IMR-90 (cell line): ENCODE results near the gene XRCC3. TPM values are rescaled to one million over a fixed set of nuclear protein-coding genes. Genes with fewer than 3 reads are reported as not detected.

Source experiments
- ATAC-seq: fragments of 200-7000 bp; cut with Tn5 transposase; 2 replicates; pipeline ENCODE4 v1.9.1; 2020; ENCODE audit warnings: low read depth, mild to moderate bottlenecking, moderate library complexity
- BruUV-seq: library from RNA; stranded (reverse); fragments of 400-500 nt; replicated peaks from 2 replicates; lab custom pipeline; 2021; lab: Mats Ljungman, UMichigan
- CTCF ChIA-PET: fragments of 300-600 bp; formaldehyde crosslinking; extraction: SDS; loops from one replicate; lab custom pipeline; 2021; ENCODE audit warnings: antibody characterized with exemption; lab: Yijun Ruan, JAX
- POLR2A ChIA-PET: fragments of 300-600 bp; sonication (Branson Sonifier 250); formaldehyde crosslinking; loops from one replicate; lab custom pipeline; 2022; ENCODE audit warnings: antibody characterized with exemption; ENCODE audit not compliant: unreplicated experiment; lab: Charles Lee
- DNase-seq: peaks from one replicate; pipeline ENCODE4 v3.0.0; 2013
- H2AFZ ChIP-seq: replicated peaks from 2 replicates; pipeline ENCODE3; 2013; ENCODE audit warnings: low read length, mild to moderate bottlenecking; ENCODE audit not compliant: poor library complexity
- H2AK5ac ChIP-seq: 2 replicates; pipeline ENCODE4 v1.6.1; 2013; ENCODE audit warnings: low read depth, low read length, inconsistent platforms
- H2AK9ac ChIP-seq: replicated peaks from 2 replicates; pipeline ENCODE3; 2013; ENCODE audit warnings: mild to moderate bottlenecking, low read depth, low read length, moderate library complexity; ENCODE audit not compliant: poor library complexity
- H2BK120ac ChIP-seq: 2 replicates; pipeline ENCODE4 v1.6.1; 2013; ENCODE audit warnings: low read depth, low read length, inconsistent platforms
- H2BK15ac ChIP-seq: 3 replicates; pipeline ENCODE4 v1.6.1; 2013; ENCODE audit warnings: low read depth, low read length, inconsistent platforms
- H2BK20ac ChIP-seq: 2 replicates; pipeline ENCODE4 v1.6.1; 2013; ENCODE audit warnings: low read depth, mild to moderate bottlenecking, inconsistent platforms, low read length, moderate library complexity
- H2BK5ac ChIP-seq: 2 replicates; pipeline ENCODE4 v1.6.1; 2013; ENCODE audit warnings: mild to moderate bottlenecking, low read depth, low read length, inconsistent platforms; ENCODE audit not compliant: poor library complexity, severe bottlenecking
- H3K14ac ChIP-seq: replicated peaks from 2 replicates; pipeline ENCODE4 v1.6.1; 2013; ENCODE audit warnings: low read depth, low read length, inconsistent platforms
- H3K18ac ChIP-seq: 2 replicates; pipeline ENCODE4 v1.6.1; 2013; ENCODE audit warnings: low read depth, low read length, control low read depth
- H3K23ac ChIP-seq: 2 replicates; pipeline ENCODE4 v1.6.1; 2013; ENCODE audit warnings: low read depth, low read length, inconsistent platforms
- H3K27ac ChIP-seq: 2 replicates; pipeline ENCODE4 v1.5.1; 2013; ENCODE audit warnings: mild to moderate bottlenecking, control low read depth, low read length; ENCODE audit not compliant: insufficient read depth
- H3K27me3 ChIP-seq: 2 replicates; pipeline ENCODE4 v1.6.1; 2013; ENCODE audit warnings: low read length; ENCODE audit not compliant: control insufficient read depth, insufficient read depth
- H3K36me3 ChIP-seq: 2 replicates; pipeline ENCODE4 v1.6.1; 2013; ENCODE audit warnings: low read length, mixed read lengths; ENCODE audit not compliant: control insufficient read depth, insufficient read depth
- H3K4ac ChIP-seq: 2 replicates; pipeline ENCODE4 v1.6.1; 2013; ENCODE audit warnings: low read depth, low read length, inconsistent platforms
- H3K4me1 ChIP-seq: 2 replicates; pipeline ENCODE4 v1.6.1; 2013; ENCODE audit warnings: low read length, mixed read lengths; ENCODE audit not compliant: control insufficient read depth, insufficient read depth
- H3K4me2 ChIP-seq: 2 replicates; pipeline ENCODE4 v1.6.1; 2013; ENCODE audit warnings: low read depth, mild to moderate bottlenecking, control low read depth, low read length, moderate library complexity
- H3K4me3 ChIP-seq: 2 replicates; pipeline ENCODE4 v1.5.1; 2013; ENCODE audit warnings: low read depth, mild to moderate bottlenecking, control low read depth, low read length, moderate library complexity; ENCODE audit not compliant: insufficient read depth
- H3K56ac ChIP-seq: 2 replicates; pipeline ENCODE4 v1.6.1; 2013; ENCODE audit warnings: low read length, inconsistent platforms; ENCODE audit not compliant: insufficient read depth; ENCODE audit errors: extremely low read depth
- H3K79me1 ChIP-seq, 2 experiments: 2 replicates each; pipeline ENCODE4 v1.6.1; 2013; ENCODE audit warnings: low read length in 2 of 2, inconsistent platforms in 1 of 2, low read depth in 1 of 2
- H3K9ac ChIP-seq: 2 replicates; pipeline ENCODE4 v1.6.1; 2013; ENCODE audit warnings: low read depth, low read length, control low read depth
- H3K9me1 ChIP-seq: 2 replicates; pipeline ENCODE4 v1.6.1; 2013; ENCODE audit warnings: low read length, inconsistent platforms; ENCODE audit not compliant: insufficient read depth
- H3K9me3 ChIP-seq: 2 replicates; pipeline ENCODE4 v1.6.1; 2013; ENCODE audit warnings: low read length; ENCODE audit not compliant: control insufficient read depth, insufficient read depth
- H4K20me1 ChIP-seq: 2 replicates; pipeline ENCODE4 v1.6.1; 2013; ENCODE audit warnings: low read length, inconsistent platforms; ENCODE audit not compliant: insufficient read depth
- H4K5ac ChIP-seq: 2 replicates; pipeline ENCODE4 v1.6.1; 2013; ENCODE audit warnings: mild to moderate bottlenecking, low read depth, low read length, control low read depth
- H4K8ac ChIP-seq, 2 experiments: 2 replicates each; pipeline ENCODE4 v1.6.1; 2013; ENCODE audit warnings: low read depth in 2 of 2, low read length in 2 of 2, control low read depth in 1 of 2, inconsistent platforms in 1 of 2
- H4K91ac ChIP-seq: 2 replicates; pipeline ENCODE4 v1.6.1; 2013; ENCODE audit warnings: low read depth, low read length, inconsistent platforms; ENCODE audit not compliant: insufficient read depth
- MAZ ChIP-seq: IDR thresholded peaks from 2 replicates; pipeline ENCODE4 v1.6.1; 2012; ENCODE audit warnings: low read depth, mild to moderate bottlenecking, low read length, improper control_type of control experiment, moderate library complexity, borderline replicate concordance
- MXI1 ChIP-seq: IDR thresholded peaks from 2 replicates; pipeline ENCODE4 v1.6.1; 2012; ENCODE audit warnings: low read depth, mild to moderate bottlenecking, low read length, moderate library complexity, borderline replicate concordance
- NFE2L2 ChIP-seq: fragments of 150-350 bp; IDR thresholded peaks from 2 replicates; pipeline ENCODE4 v1.6.1; 2016; ENCODE audit warnings: low read depth, mild to moderate bottlenecking, low read length
- RCOR1 ChIP-seq: IDR thresholded peaks from 2 replicates; pipeline ENCODE4 v1.6.1; 2012; ENCODE audit warnings: mild to moderate bottlenecking, low read length, improper control_type of control experiment; ENCODE audit not compliant: insufficient replicate concordance
- SMC3 ChIP-seq: fragments of 150-350 bp; IDR thresholded peaks from 2 replicates; pipeline ENCODE4 v1.6.1; 2016; ENCODE audit warnings: low read depth, mild to moderate bottlenecking, antibody characterized with exemption, low read length, moderate library complexity
- WGBS, 2 experiments: methylation state at CpG; one replicate each; pipeline versions ENCODE4 v1.1.5 to v1.1.7; 2013; ENCODE audit warnings: missing lambda C conversion rate in 2 of 2; ENCODE audit not compliant: insufficient read length in 1 of 2; ENCODE audit errors: extremely low coverage in 2 of 2; 5-methylcytosine and 5-hydroxymethylcytosine counted together
- dilution Hi-C: fragments of 300-500 bp; cut with HindIII; formaldehyde crosslinking; loops from one replicate; pipeline ENCODE4 v1.14.3; 2018; ENCODE audit warnings: low sequenced_read_pairs; ENCODE audit not compliant: unreplicated experiment
- in situ Hi-C: fragments of 300-500 bp; cut with MboI; formaldehyde crosslinking; loops from 3 replicates; pipeline ENCODE4 v1.14.3; 2019; ENCODE audit warnings: low sequenced_read_pairs, inconsistent platforms, mixed read lengths
- intact Hi-C: fragments of 100-400 bp; cut with micrococcal nuclease; formaldehyde crosslinking; loops from 2 replicates; pipeline ENCODE4 v1.10.0; 2022
- polyA plus RNA-seq, 3 experiments: library from polyadenylated mRNA; depleted of rRNA; stranded (reverse); fragments of >200 nt; gene quantifications; 2 replicates each; pipeline ENCODE4 v1.2.3, GENCODE V29; 2012; ENCODE audit warnings: low replicate concordance in 1 of 3
- total RNA-seq: library from RNA; depleted of rRNA; stranded (reverse); fragments of >200 nt; gene quantifications from 2 replicates; pipeline ENCODE4 v1.2.3, GENCODE V29; 2012

The XRCC3 gene
- total and polyA plus RNA-seq, 2 of the 4 experiments (the other 2 are of a cell fraction) = 8.1 to 9.5 TPM

- H3K9me1 ChIP-seq = no peaks in the 10 kb centered on the region
Observed at GRCh38 chr14:103730490-103731035, 15.3 kb upstream of the XRCC3 start.

More at GRCh38 chr14:103730490-103731035, 15.3 kb upstream of the XRCC3 start:
- Histone ChIP-seq H3K27me3 (no peaks in the 10 kb centered on the region), H3K4me3 (no peak overlapping the region), H4K5ac (no peak overlapping the region), H2BK20ac (no peak overlapping the region), H3K79me1 (peaks cover 8 to 12% of the 10 kb centered on the region in 2 experiments), H2AK9ac (peak overlapping the region; percentile 3), H3K9ac (no peak overlapping the region), H4K20me1 (peaks cover 17% of the 10 kb centered on the region), H3K4ac (no peak overlapping the region), H3K23ac (no peak overlapping the region), H3K18ac (no peak overlapping the region), H3K4me1 (no peaks in the 10 kb centered on the region), H2AFZ (no peak overlapping the region), H2BK120ac (no peak overlapping the region), H2AK5ac (no peak overlapping the region), H3K36me3 (peaks cover 56% of the 10 kb centered on the region), H3K56ac (no peak overlapping the region), H3K9me3 (no peaks in the 10 kb centered on the region), H4K91ac (no peak overlapping the region), H2BK15ac (no peak overlapping the region), H3K14ac (no peak overlapping the region), H4K8ac (no peak overlapping the region), H2BK5ac (no peak overlapping the region), H3K27ac (no peak overlapping the region), H3K4me2 (no peak overlapping the region)
- TF ChIP-seq MXI1 (no peak), SMC3 (no peak), MAZ (no peak), NFE2L2 (no peak), RCOR1 (no peak)
- in situ Hi-C loops (no loop called here), dilution Hi-C loops (no loop called here), intact Hi-C loops (no loop called here)
- DNase-seq (no peak), ATAC-seq (no peak)
- BruUV-seq = no TSS peak
- ChIA-PET CTCF (no interaction called here), POLR2A (no interaction called here)
- 93% methylated on average over 10 of the region's 15 CpGs; no CpG with 5 or more reads in 1 of the 2 experiments for WGBS, 2 experiments
